ENCODE results near the gene MXD1. TPM values are rescaled to one million over a fixed set of nuclear protein-coding genes. Genes with fewer than 3 reads are reported as not detected.
A peak's percentile ranks its signal among the peaks of the same experiment; 100 is the strongest.

MXD1 gene
- polyA plus RNA-seq, 1 of the 3 experiments (the other 2 are of a cell fraction), result 2.3 TPM

- Histone ChIP-seq H3K27ac (ENCODE audit: low read depth in 2 of 2, low read length in 1 of 2) (peak overlapping the region in 1 of 2 experiments; percentile 65; a peak in 2 of 4 replicates), H4K20me1 (ENCODE audit: insufficient read depth) (no peaks in the 10 kb centered on the region), H3K4me3 (ENCODE audit: low read depth in 2 of 2, low read length in 1 of 2) (no peak overlapping the region), H2AFZ (ENCODE audit: low read depth) (peak overlapping the region; percentile 44; the same call in 1 of the 2 replicates), H3K36me3 (replicated peaks in 1 of 2; ENCODE audit: control insufficient read depth in 1 of 2, insufficient read depth in 2 of 2, low read length in 1 of 2) (peaks cover 12 to 29% of the 10 kb centered on the region in 2 experiments), H3K9me3 (no peaks in the 10 kb centered on the region), H3K27me3 (ENCODE audit: insufficient read depth) (no peaks in the 10 kb centered on the region), H3F3A (replicated peaks; ENCODE audit: insufficient read depth) (peaks cover 11% of the 10 kb centered on the region), H3K79me2 (ENCODE audit: insufficient read depth) (peaks cover 10% of the 10 kb centered on the region; the same call in 1 of the 2 replicates), H3K9ac (peak overlapping the region; percentile 1; the same call in 1 of the 2 replicates), H3K9me2 (no peaks in the 10 kb centered on the region), H3K4me1 (ENCODE audit: control insufficient read depth in 1 of 2, insufficient read depth in 2 of 2, low read depth in 1 of 2, low read length in 1 of 2) (peaks cover 2 to 7% of the 10 kb centered on the region in 2 experiments; a peak in 3 of 4 replicates), H3K4me2 (no peak overlapping the region)
- ChIA-PET CTCF (interaction anchor here (7.2 kb wide), 1 partner anchor 153 kb away, joined by 74 read pairs; no protein-coding TSS in a partner anchor), POLR2A (no interaction called here)
- 35% methylated on average over 3 of the region's 3 CpGs for whole genome bisulfite sequencing (ENCODE audit: low lambda C conversion rate)
- TF ChIP-seq PBX3 (IDR thresholded peaks at IDR 0.05), result no peak
- no peak for TF ChIP-seq POLR2AphosphoS5 (IDR thresholded peaks at IDR 0.05; ENCODE audit: low read depth, low read length)
- TF ChIP-seq MXI1 (IDR thresholded peaks at IDR 0.05; ENCODE audit: low read depth, low read length), result no peak
- no peak for TF ChIP-seq REST (IDR thresholded peaks at IDR 0.05; ENCODE audit: low read depth, low read length)
- TF ChIP-seq SMC3 (IDR thresholded peaks at IDR 0.05; ENCODE audit: low read depth, low read length), result no peak
- TF ChIP-seq FOXJ3 (CRISPR knock-in tag; IDR thresholded peaks at IDR 0.05), result no peak
- TF ChIP-seq YY1 (IDR thresholded peaks at IDR 0.05; ENCODE audit: low read depth), result no peak
- TF ChIP-seq NFIC (IDR thresholded peaks at IDR 0.05; ENCODE audit: borderline replicate concordance), result no peak
- no peak for DNase-seq
These were observed 3.5 kb downstream of the MXD1 start for GRCh38 chr2:69918401-69918800.

GRCh38 chr2:69923116-69923515, 8.2 kb downstream of the MXD1 start:
- TF ChIP-seq RAD21 (IDR thresholded peaks at IDR 0.05; ENCODE audit: low read length), result no peak
- TF ChIP-seq FOXM1 (IDR thresholded peaks at IDR 0.05; ENCODE audit: low read depth), result no peak
- TF ChIP-seq USF1 (IDR thresholded peaks at IDR 0.05; ENCODE audit: borderline replicate concordance, low read depth), result no peak
- no peak for TF ChIP-seq IRF3 (IDR thresholded peaks at IDR 0.05; ENCODE audit: low read depth, low read length)
- no peak for TF ChIP-seq RXRA (IDR thresholded peaks at IDR 0.05; ENCODE audit: borderline replicate concordance, low read depth)
- TF ChIP-seq POLR2AphosphoS5 (IDR thresholded peaks at IDR 0.05; ENCODE audit: low read depth, low read length), result no peak
- TF ChIP-seq CHD2 (IDR thresholded peaks at IDR 0.05; ENCODE audit: low read length, partially characterized antibody), result no peak
- TF ChIP-seq FOXJ3 (CRISPR knock-in tag; IDR thresholded peaks at IDR 0.05), result no peak
- Histone ChIP-seq H3K9me2 (no peaks in the 10 kb centered on the region), H3K36me3 (replicated peaks in 1 of 2; ENCODE audit: control insufficient read depth in 1 of 2, insufficient read depth in 2 of 2, low read length in 1 of 2) (peaks cover 21 to 36% of the 10 kb centered on the region in 2 experiments), H3F3A (replicated peaks; ENCODE audit: insufficient read depth) (peaks cover 4% of the 10 kb centered on the region), H3K27ac (ENCODE audit: low read depth in 2 of 2, low read length in 1 of 2) (no peak overlapping the region), H2AFZ (ENCODE audit: low read depth) (no peak overlapping the region), H4K20me1 (ENCODE audit: insufficient read depth) (no peaks in the 10 kb centered on the region), H3K9me3 (no peaks in the 10 kb centered on the region), H3K4me1 (ENCODE audit: control insufficient read depth in 1 of 2, insufficient read depth in 2 of 2, low read depth in 1 of 2, low read length in 1 of 2) (no peaks in the 10 kb centered on the region), H3K9ac (no peak overlapping the region), H3K4me3 (ENCODE audit: low read depth in 2 of 2, low read length in 1 of 2) (no peak overlapping the region), H3K4me2 (no peak overlapping the region), H3K79me2 (ENCODE audit: insufficient read depth) (no peaks in the 10 kb centered on the region), H3K27me3 (ENCODE audit: insufficient read depth) (no peaks in the 10 kb centered on the region)
- WGBS (ENCODE audit: low lambda C conversion rate), result 97% methylated on average over 3 of the region's 3 CpGs
- DNase-seq, result no peak
- ChIA-PET CTCF (no interaction called here), POLR2A (interaction anchor here (0.6 kb wide), 1 partner anchor 268 kb away, joined by 3 read pairs; no protein-coding TSS in a partner anchor)
